Mesenchymal stem cell (in vitro differentiated cells and primary cell): ENCODE data around the gene IL37.

ENCODE experiments used
- DNase-seq: peaks from one replicate; pipeline ENCODE4 v3.0.0-alpha.2; 2013
- H2AFZ ChIP-seq: one replicate; pipeline ENCODE4 v1.6.1; 2013; ENCODE audit warnings: low read depth, mild to moderate bottlenecking, control low read depth, inconsistent platforms, low read length, moderate library complexity
- H2AK5ac ChIP-seq: 2 replicates; pipeline ENCODE4 v1.6.1; 2013; ENCODE audit warnings: low read length, moderate library complexity, mild to moderate bottlenecking, inconsistent platforms; ENCODE audit not compliant: severe bottlenecking
- H2BK120ac ChIP-seq: one replicate; pipeline ENCODE4 v1.6.1; 2013; ENCODE audit warnings: low read depth, mild to moderate bottlenecking, inconsistent platforms, low read length, moderate library complexity
- H2BK12ac ChIP-seq, 2 experiments: one replicate each; pipeline ENCODE4 v1.6.1; 2013; ENCODE audit warnings: inconsistent platforms in 2 of 2, low read length in 2 of 2, mild to moderate bottlenecking in 2 of 2, moderate library complexity in 2 of 2, control low read depth in 1 of 2
- H2BK15ac ChIP-seq: one replicate; pipeline ENCODE4 v1.6.1; 2013; ENCODE audit warnings: mild to moderate bottlenecking, low read depth, inconsistent platforms; ENCODE audit not compliant: poor library complexity, severe bottlenecking
- H2BK5ac ChIP-seq: 2 replicates; pipeline ENCODE4 v1.6.1; 2013; ENCODE audit warnings: low read depth, mild to moderate bottlenecking, low read length, control low read depth, inconsistent platforms; ENCODE audit not compliant: poor library complexity, severe bottlenecking
- H3K14ac ChIP-seq, 2 experiments: one replicate each; pipeline ENCODE4 v1.6.1; 2013; ENCODE audit warnings: inconsistent platforms in 2 of 2, low read length in 2 of 2, control low read depth in 1 of 2, mild to moderate bottlenecking in 1 of 2, moderate library complexity in 1 of 2
- H3K18ac ChIP-seq, 2 experiments: one replicate each; pipeline ENCODE4 v1.6.1; 2013; ENCODE audit warnings: inconsistent platforms in 2 of 2, low read length in 2 of 2, control low read depth in 1 of 2, low read depth in 1 of 2, mild to moderate bottlenecking in 1 of 2
- H3K23ac ChIP-seq, 2 experiments: one replicate each; pipeline ENCODE4 v1.6.1; 2013; ENCODE audit warnings: inconsistent platforms in 2 of 2, low read length in 2 of 2, mild to moderate bottlenecking in 2 of 2, moderate library complexity in 2 of 2, control low read depth in 1 of 2
- H3K27ac ChIP-seq: 2 replicates; pipeline ENCODE4 v1.5.1; 2013; ENCODE audit warnings: mild to moderate bottlenecking, moderate library complexity, low read length, control low read depth, inconsistent platforms; ENCODE audit not compliant: poor library complexity, severe bottlenecking
- H3K27me3 ChIP-seq, 2 experiments: 2 replicates each; pipeline versions ENCODE4 v1.6.1 to v1.7.0; 2013; ENCODE audit warnings: low read length in 2 of 2, mild to moderate bottlenecking in 2 of 2, moderate library complexity in 2 of 2, control low read depth in 1 of 2, inconsistent platforms in 1 of 2; ENCODE audit not compliant: control insufficient read depth in 1 of 2, insufficient read depth in 1 of 2
- H3K36me3 ChIP-seq, 2 experiments: 2 replicates each; pipeline versions ENCODE4 v1.6.1 to v1.7.0; 2013; ENCODE audit warnings: low read length in 2 of 2, control low read depth in 1 of 2, inconsistent platforms in 1 of 2, low read depth in 1 of 2, mild to moderate bottlenecking in 1 of 2; ENCODE audit not compliant: insufficient read depth in 2 of 2, control insufficient read depth in 1 of 2
- H3K4ac ChIP-seq, 2 experiments: one replicate each; pipeline ENCODE4 v1.6.1; 2013; ENCODE audit warnings: inconsistent platforms in 2 of 2, low read length in 2 of 2, mild to moderate bottlenecking in 2 of 2, moderate library complexity in 2 of 2, control low read depth in 1 of 2, low read depth in 1 of 2
- H3K4me1 ChIP-seq: 2 replicates; pipeline ENCODE4 v1.6.1; 2013; ENCODE audit warnings: low read depth, low read length, control low read depth; ENCODE audit not compliant: control insufficient read depth, insufficient read depth
- H3K4me2 ChIP-seq: 2 replicates; pipeline ENCODE4 v1.6.1; 2013; ENCODE audit warnings: low read length, mild to moderate bottlenecking, inconsistent platforms; ENCODE audit not compliant: poor library complexity, severe bottlenecking
- H3K4me3 ChIP-seq, 2 experiments: 2 replicates each; pipeline versions ENCODE4 v1.5.1 to v1.7.0; 2013; ENCODE audit warnings: low read length in 2 of 2, mild to moderate bottlenecking in 2 of 2, control low read depth in 1 of 2, low read depth in 1 of 2; ENCODE audit not compliant: insufficient read depth in 1 of 2
- H3K79me1 ChIP-seq: replicated peaks from 2 replicates; pipeline ENCODE4 v1.6.1; 2013; ENCODE audit warnings: mild to moderate bottlenecking, control low read depth, low read length, inconsistent platforms; ENCODE audit not compliant: poor library complexity, severe bottlenecking
- H3K9ac ChIP-seq: 2 replicates; pipeline ENCODE4 v1.7.0; 2013; ENCODE audit warnings: mild to moderate bottlenecking, low read length, moderate library complexity
- H3K9me3 ChIP-seq: 2 replicates; pipeline ENCODE4 v1.7.0; 2013; ENCODE audit warnings: mild to moderate bottlenecking, low read length; ENCODE audit not compliant: control insufficient read depth
- H4K8ac ChIP-seq: one replicate; pipeline ENCODE4 v1.6.1; 2013; ENCODE audit warnings: inconsistent platforms, mild to moderate bottlenecking, low read length, moderate library complexity
- H4K91ac ChIP-seq: one replicate; pipeline ENCODE4 v1.6.1; 2013; ENCODE audit warnings: mild to moderate bottlenecking, low read length, inconsistent platforms
- WGBS: methylation state at CpG from one replicate; pipeline ENCODE4 v1.1.7; 2013; ENCODE audit warnings: mixed read lengths; 5-methylcytosine and 5-hydroxymethylcytosine counted together

Gene IL37

DNA sequence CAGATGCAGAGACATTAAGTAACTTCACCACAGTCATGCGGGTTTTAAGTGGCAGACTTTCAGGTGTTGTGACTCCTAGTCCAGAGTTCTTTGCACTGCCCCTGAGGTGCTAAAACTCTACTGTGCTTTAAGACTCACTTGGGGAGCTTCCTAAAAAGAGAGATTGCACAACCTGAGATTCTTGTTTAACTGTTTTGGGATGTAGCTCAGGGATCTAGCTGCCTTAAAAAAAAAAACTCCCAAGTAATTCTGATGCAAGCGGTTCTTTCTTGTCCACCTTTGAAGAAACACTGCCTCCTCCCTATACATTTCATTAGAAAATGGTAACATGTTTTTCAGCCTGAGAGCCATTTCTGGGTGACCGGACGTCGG is 13.0 kb downstream of the IL37 start:
- H2BK12ac ChIP-seq, result no peak overlapping the region
- no peak overlapping the region for H4K91ac ChIP-seq
- peaks cover 11 to 26% of the 10 kb centered on the region in 2 experiments for H3K27me3 ChIP-seq
- H3K9ac ChIP-seq, result no peak overlapping the region
- no peak overlapping the region for H2BK5ac ChIP-seq
- H3K4me3 ChIP-seq, result no peak overlapping the region
- DNase-seq, result no peak
- H2AK5ac ChIP-seq, result no peak overlapping the region
- H3K27ac ChIP-seq, result no peak overlapping the region
- H3K9me3 ChIP-seq, result no peaks in the 10 kb centered on the region
- no peak overlapping the region for H3K18ac ChIP-seq
- H2BK120ac ChIP-seq, result no peak overlapping the region
- H2BK15ac ChIP-seq, result no peak overlapping the region
- H3K4me2 ChIP-seq, result no peak overlapping the region
- WGBS, result 92% methylated on average over 5 of the region's 5 CpGs
- H3K4ac ChIP-seq, result no peak overlapping the region
- no peak overlapping the region for H2AFZ ChIP-seq
- H3K36me3 ChIP-seq, result no peaks in the 10 kb centered on the region
- no peak overlapping the region for H3K14ac ChIP-seq
- no peaks in the 10 kb centered on the region for H3K79me1 ChIP-seq
- H3K4me1 ChIP-seq, result peaks cover 3% of the 10 kb centered on the region
- no peak overlapping the region for H3K23ac ChIP-seq
- H4K8ac ChIP-seq, result no peak overlapping the region

DNA sequence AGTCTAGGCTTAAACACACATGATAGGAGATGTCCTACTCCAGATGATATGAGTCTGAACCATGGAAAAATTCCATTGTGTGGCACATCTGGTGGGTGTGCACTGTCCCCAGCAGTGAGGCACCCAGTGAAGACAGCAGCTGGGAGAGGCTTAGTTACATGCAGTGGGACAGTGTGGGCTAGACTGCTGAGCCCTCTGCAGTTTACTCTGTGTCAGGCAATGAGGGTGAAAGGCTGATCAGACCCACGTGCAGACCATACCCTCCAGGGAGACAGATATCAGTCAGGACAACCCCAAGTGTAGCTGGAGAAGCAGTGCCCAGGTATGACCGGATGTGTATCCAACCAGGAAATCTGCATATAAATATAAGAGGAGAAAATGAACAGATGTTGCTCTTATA is 13.4 kb downstream of the IL37 start:
- no peaks in the 10 kb centered on the region for H3K9me3 ChIP-seq
- DNase-seq, result no peak
- no peak overlapping the region for H3K23ac ChIP-seq
- H4K8ac ChIP-seq, result no peak overlapping the region
- H3K4me1 ChIP-seq, result peaks cover 3% of the 10 kb centered on the region
- H2AFZ ChIP-seq, result no peak overlapping the region
- WGBS, result 58% methylated on average over 2 of the region's 2 CpGs
- H2BK120ac ChIP-seq, result no peak overlapping the region
- H2BK12ac ChIP-seq, result no peak overlapping the region
- H2BK15ac ChIP-seq, result no peak overlapping the region
- H3K4me3 ChIP-seq, result no peak overlapping the region
- H3K4ac ChIP-seq, result no peak overlapping the region
- no peak overlapping the region for H2BK5ac ChIP-seq
- no peak overlapping the region for H3K4me2 ChIP-seq
- no peak overlapping the region for H3K18ac ChIP-seq
- H3K36me3 ChIP-seq, result no peaks in the 10 kb centered on the region
- H3K27ac ChIP-seq, result no peak overlapping the region
- no peak overlapping the region for H2AK5ac ChIP-seq
- H4K91ac ChIP-seq, result no peak overlapping the region
- no peaks in the 10 kb centered on the region for H3K79me1 ChIP-seq
- H3K27me3 ChIP-seq, result peaks cover 11 to 27% of the 10 kb centered on the region in 2 experiments
- no peak overlapping the region for H3K9ac ChIP-seq
- H3K14ac ChIP-seq, result no peak overlapping the region

DNA sequence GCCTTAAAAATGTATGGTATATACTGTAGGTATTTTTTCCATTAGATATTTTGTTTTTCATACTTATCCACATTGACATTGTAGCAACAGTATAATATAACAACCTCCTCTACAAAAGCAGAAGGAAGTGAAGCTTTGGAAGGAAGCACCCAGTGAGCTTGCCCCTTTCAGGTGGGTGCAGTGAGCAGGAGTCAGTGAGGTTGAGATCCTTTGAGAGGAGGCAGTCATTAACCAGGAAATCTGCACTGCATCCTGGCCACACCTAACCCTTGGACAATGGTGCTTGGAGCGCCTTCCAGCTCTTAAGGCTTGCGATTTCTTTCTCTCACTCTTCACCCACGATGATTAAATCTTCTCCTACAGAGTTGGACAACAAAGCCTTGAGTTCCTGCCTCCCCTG is 13.9 kb downstream of the IL37 start:
- H3K4me3 ChIP-seq, result no peak overlapping the region
- no peak overlapping the region for H4K91ac ChIP-seq
- H2BK120ac ChIP-seq, result no peak overlapping the region
- no peak overlapping the region for H2AFZ ChIP-seq
- H2AK5ac ChIP-seq, result no peak overlapping the region
- no peak overlapping the region for H3K14ac ChIP-seq
- no peak overlapping the region for H2BK5ac ChIP-seq
- no peak overlapping the region for H3K4me2 ChIP-seq
- no peaks in the 10 kb centered on the region for H3K9me3 ChIP-seq
- H3K18ac ChIP-seq, result no peak overlapping the region
- no peak overlapping the region for H2BK12ac ChIP-seq
- peaks cover 3% of the 10 kb centered on the region for H3K4me1 ChIP-seq
- H3K27ac ChIP-seq, result no peak overlapping the region
- no peaks in the 10 kb centered on the region for H3K36me3 ChIP-seq
- no peak overlapping the region for H3K23ac ChIP-seq
- WGBS, result 75% methylated on average over 2 of the region's 3 CpGs
- H3K79me1 ChIP-seq, result no peaks in the 10 kb centered on the region
- H2BK15ac ChIP-seq, result no peak overlapping the region
- DNase-seq, result no peak
- no peak overlapping the region for H4K8ac ChIP-seq
- peaks cover 11 to 30% of the 10 kb centered on the region in 2 experiments for H3K27me3 ChIP-seq
- H3K9ac ChIP-seq, result no peak overlapping the region
- no peak overlapping the region for H3K4ac ChIP-seq

DNA sequence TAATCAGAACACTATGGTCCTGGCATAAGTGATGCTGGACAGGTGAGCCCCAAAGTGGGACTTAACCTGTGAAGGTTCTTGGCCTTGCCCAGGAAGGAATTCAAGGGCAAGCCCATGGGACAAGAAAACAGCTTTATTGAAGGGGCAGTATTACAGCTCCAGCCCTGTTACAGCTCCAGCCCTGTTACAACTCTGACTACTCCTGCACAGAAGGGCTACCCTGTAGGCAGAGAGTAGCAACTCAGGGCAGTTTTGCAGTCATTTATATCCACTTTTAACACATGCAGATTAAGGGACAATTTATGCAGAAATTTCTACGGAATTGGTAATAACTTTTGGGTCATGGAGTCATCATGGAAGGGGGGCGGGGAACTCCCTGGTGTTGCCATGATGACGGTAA is 15.7 kb downstream of the IL37 start:
- Histone ChIP-seq H2AFZ (no peak overlapping the region), H2BK15ac (no peak overlapping the region), H3K9ac (no peak overlapping the region), H3K27ac (no peak overlapping the region), H4K8ac (no peak overlapping the region), H3K18ac (no peak overlapping the region), H2AK5ac (no peak overlapping the region), H3K4ac (no peak overlapping the region), H3K27me3 (peaks cover 15 to 35% of the 10 kb centered on the region in 2 experiments), H2BK120ac (no peak overlapping the region), H3K9me3 (no peaks in the 10 kb centered on the region), H3K36me3 (no peaks in the 10 kb centered on the region), H3K4me1 (peaks cover 3% of the 10 kb centered on the region), H2BK5ac (no peak overlapping the region), H3K4me3 (no peak overlapping the region), H3K4me2 (no peak overlapping the region), H3K23ac (no peak overlapping the region), H4K91ac (no peak overlapping the region), H3K79me1 (no peaks in the 10 kb centered on the region), H2BK12ac (no peak overlapping the region), H3K14ac (no peak overlapping the region)
- 92% methylated on average over 3 of the region's 3 CpGs for WGBS
- no peak for DNase-seq
